GM21381 (cell line): ENCODE measurements around the gene CRYBG2.
"Not testable (repeated sequence)": the region's sequence is repeated elsewhere in the genome, so short reads cannot be mapped to it uniquely, and the experiment has no call there.

ENCODE experiments used
- ATAC-seq: cut with Tn5 transposase; IDR thresholded peaks from one replicate; pipeline ENCODE4 v1.9.1; 2021; ENCODE audit warnings: mild to moderate bottlenecking, moderate library complexity; ENCODE audit not compliant: unreplicated experiment

Gene CRYBG2

GRCh38 chr1:26350701-26351589 is 3.0 kb downstream of the CRYBG2 start:
- no peak for ATAC-seq

GRCh38 chr1:26350343-26350700 is 3.6 kb downstream of the CRYBG2 start:
- ATAC-seq, result no peak

DNA sequence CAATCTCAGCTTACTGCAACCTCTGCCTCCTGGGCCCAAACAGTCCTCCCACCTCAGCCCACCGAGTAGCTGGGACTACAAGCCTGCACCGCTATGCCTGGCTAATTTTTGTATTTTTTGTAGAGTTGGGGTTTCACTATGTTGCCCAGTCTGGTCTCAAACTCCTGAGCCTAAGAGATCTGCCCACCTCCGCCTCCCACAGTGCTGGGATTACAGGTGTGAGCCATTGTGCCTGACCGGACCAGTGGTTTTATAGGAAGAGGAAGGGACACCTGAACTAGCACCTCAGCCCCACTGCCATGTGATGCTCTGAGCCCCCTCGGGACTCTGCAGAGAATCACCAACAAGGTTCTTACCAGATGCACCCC is 4.1 kb downstream of the CRYBG2 start:
- no peak for ATAC-seq

- ATAC-seq, result no peak
These were observed 4.6 kb downstream of the CRYBG2 start for GRCh38 chr1:26349188-26349876.

- no peak for ATAC-seq
These were observed 7.5 kb downstream of the CRYBG2 start for GRCh38 chr1:26346274-26347033.

DNA sequence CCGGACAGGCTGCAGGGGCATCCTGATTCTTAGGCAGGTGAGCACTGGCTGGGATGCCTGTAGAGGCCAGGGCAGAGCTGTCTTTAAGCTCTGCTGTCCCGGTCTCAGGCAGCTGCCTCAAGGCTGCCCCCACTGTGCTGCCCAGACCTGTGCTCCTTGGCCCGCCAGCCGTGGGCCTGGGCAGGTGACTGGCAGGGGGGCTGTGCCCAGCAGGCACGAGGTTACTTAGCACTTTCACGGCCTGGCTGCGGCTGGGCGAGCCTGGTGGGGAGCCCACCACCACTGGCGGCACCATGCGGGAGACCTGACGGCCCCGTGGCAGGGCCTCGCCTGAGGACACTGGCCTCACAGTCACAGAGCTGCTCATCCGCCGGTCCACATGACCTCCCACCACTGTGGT is 8.2 kb downstream of the CRYBG2 start:
- ATAC-seq, result no peak

- no peak for ATAC-seq
These were observed 9.6 kb downstream of the CRYBG2 start for GRCh38 chr1:26344147-26344920.

DNA sequence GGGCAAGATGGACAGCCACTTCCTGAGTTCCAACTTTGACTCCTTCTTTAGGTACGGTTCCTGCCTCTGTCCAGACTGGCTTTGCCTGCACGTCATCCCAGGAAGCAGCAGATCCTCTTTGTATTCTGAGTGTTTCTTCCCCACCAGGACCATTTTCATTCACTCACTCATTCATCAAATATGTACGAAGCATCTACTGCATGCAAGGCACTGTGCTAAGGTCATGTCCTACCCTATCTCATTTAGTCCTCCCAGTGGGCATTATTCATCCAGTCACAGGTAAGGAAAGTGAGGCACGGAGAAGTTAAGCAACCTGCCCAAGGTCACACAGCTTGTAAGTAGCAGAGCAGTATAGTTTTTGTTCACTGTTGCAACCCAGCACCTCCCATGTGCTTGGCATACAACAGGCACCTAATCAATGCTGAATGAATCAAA is 13.9 kb downstream of the CRYBG2 start:
- no peak for ATAC-seq

DNA sequence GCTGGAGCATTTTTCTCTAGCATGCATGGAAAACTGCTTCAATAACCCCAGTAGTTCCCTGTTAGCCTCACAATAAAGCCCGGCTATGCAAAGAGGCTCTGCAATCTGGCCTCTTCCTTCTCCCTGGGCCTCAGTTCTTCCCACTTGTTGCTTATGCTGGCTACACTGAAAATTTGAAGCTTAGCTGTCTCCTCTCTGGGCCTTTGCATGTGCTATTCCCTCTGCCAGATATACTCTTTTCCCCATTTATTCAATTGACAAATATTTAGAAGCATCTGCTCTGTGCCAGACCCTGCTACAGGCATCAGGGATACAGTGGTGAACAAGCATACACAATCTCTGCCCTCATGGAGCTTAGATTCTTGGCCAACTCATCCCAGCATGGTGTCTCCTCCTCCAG is 15.3 kb downstream of the CRYBG2 start:
- ATAC-seq, result no peak

GRCh38 chr1:26337625-26338024 is 16.3 kb downstream of the CRYBG2 start:
- no peak for ATAC-seq

DNA sequence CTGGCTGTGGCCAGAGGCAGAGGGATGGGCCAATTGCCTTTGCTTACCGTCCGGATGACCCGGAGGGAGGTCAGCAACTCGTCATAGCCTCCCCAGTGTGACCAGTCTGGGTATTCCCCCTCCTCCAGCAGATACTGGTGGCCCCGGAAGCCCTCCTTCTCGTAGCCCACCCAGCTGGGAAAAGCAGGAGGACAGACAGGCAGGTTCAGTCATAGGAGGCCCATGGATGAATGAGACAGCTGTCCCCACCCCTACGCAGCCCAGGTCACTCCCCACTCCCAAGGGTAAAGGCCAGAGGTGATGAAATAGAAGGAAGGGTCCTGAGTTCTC is 16.8 kb downstream of the CRYBG2 start:
- ATAC-seq, result no peak

DNA sequence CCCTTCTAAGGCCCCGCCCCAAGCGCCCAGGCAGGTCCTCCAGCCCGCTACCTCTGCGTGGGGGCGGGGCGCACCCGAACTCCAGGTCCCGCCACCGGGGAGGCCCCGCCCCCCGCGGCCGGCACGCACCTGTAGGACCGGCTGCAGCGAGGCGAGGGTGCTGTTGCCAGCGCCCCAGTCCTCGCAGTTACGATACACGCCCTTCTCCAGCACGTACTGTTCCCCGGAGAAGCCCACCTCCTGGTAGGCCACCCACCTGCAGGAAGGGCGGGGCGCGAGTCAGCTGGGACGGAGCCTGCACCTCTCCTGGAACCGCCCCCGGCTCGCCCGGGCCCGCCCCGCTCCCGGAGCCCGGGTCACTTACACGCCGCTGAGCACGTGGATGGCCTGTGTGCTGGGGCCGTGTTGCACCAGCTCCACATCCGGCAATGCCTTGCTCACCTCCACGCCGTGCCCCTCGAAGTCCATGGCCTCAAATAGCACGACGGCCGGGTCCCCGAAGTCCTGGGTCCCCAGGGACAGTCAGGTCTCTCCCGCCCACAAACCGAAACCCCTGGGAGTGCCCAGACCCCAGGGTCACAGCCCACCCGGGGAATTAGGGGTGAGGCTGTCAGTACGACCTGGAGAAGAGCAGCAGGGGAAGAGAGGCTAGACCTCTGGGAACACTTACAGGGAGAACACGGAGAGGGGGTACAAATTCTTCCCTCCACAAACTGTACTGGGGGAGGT is 17.3 kb downstream of the CRYBG2 start:
- peak; percentile 82 for ATAC-seq

- ATAC-seq, result no peak
These were observed 18.0 kb downstream of the CRYBG2 start for GRCh38 chr1:26335774-26336476.

- ATAC-seq, result not testable (repeated sequence)
These were observed 20.6 kb downstream of the CRYBG2 start for GRCh38 chr1:26333312-26333711.

DNA sequence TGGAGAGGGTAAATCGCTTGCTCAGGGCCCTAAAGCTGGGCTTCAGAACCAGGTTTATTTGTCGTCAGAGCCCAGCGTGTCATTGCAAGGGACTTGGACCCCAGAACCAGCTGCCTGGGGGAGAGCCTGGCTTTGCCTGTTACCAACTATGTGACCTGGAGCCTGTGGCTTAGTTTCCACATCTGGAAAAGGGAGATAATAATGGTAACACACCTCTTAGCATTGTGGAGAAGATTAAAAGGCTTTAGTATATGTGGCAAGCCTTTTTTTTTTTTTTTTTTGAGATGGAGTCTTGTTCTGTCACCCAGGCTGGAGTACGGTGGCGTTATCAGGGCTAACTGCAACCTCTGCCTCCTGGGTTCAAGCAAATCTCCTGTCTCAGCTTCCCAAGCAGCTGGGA is 23.7 kb downstream of the CRYBG2 start:
- no peak for ATAC-seq

GRCh38 chr1:26329380-26329779 is 24.6 kb downstream of the CRYBG2 start:
- ATAC-seq, result not testable (repeated sequence)

DNA sequence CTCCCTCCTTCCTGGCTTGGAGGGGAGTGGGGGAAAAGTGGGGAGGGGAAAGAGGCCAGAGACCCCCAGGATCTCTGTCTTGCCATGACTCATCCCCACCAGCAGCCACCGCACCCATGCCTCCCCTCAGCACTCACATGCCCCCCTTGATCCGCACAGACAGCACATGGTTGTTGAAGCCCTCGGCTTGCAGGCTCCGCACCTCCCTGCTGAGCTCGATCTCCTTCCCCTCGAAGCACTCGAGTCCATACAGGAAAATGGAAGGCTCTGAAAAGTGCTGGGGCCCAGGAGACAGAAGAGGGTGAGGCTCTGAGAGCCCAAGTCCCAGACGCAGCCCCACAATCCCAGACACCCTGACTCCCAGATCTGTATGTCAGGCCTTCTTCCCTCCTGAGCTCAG is 25.3 kb downstream of the CRYBG2 start:
- no peak for ATAC-seq

DNA sequence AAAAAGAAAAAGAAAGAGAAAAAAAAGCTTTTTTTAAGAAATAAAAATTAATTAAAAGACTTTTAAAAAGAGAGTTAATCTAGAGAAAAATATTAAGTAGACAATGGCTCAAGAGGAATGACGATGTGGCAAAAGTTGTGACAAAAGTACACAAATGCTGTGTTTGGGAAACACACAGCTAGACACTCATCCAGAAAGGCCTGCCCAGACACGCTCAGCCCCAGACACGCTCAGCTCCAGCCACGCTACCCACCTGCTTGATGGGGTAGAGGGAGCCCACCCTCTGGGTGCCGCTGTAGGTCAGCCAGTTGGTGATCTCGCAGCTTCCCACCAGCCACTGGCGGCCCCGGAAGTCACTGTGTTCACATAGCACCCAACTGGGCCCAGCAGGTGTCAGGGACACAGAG is 26.0 kb downstream of the CRYBG2 start:
- no peak for ATAC-seq

DNA sequence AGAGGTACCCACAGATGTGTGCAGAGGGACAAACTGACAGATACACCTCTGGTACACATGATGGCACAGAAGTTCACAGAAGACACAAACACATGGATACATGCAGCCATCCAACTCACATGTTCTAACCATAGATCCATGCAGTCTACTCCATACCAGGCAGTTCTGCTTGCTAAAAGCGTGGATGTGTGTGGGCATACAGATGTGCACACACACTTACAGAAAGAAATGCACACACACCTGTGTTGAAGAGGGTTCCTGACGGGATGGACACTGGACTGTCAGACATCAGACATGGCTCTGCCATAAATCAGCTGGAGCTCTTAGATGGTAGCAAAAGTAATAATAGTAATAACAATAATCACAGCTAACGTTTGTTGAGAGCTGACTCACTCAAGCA is 29.4 kb downstream of the CRYBG2 start:
- no peak for ATAC-seq

GRCh38 chr1:26323382-26323781 is 30.5 kb downstream of the CRYBG2 start:
- ATAC-seq, result no peak
